Subcutaneous adipose tissue (tissue), 4 donors: ENCODE results near the gene DCAF6. TPM values are rescaled to one million over a fixed set of nuclear protein-coding genes. Genes with fewer than 3 reads are reported as not detected.

ENCODE experiments used
- CTCF ChIP-seq: fragments of 450-650 bp; IDR thresholded peaks from one replicate; pipeline ENCODE4 v1.5.1; 2016; ENCODE audit warnings: low read depth, mild to moderate bottlenecking, control low read depth, antibody characterized with exemption, moderate library complexity
- total RNA-seq, 4 donors: library from RNA; depleted of rRNA; stranded (reverse); fragments of >200 nt; gene quantifications; one replicate each; pipeline ENCODE4 v1.1.0, GENCODE V29; 2016

The DCAF6 gene
- total RNA-seq, 4 donors from 2014 or later: 94.4 to 116 (median 99.8) TPM

GRCh38 chr1:168031198-168031597 lies 94.7 kb downstream of the DCAF6 start:
- no peak for TF ChIP-seq CTCF

GRCh38 chr1:168031627-168032026 lies 95.1 kb downstream of the DCAF6 start:
- no peak for TF ChIP-seq CTCF

GRCh38 chr1:168032029-168032428 lies 95.5 kb downstream of the DCAF6 start:
- no peak for TF ChIP-seq CTCF

- no peak for TF ChIP-seq CTCF
These were observed 98.9 kb downstream of the DCAF6 start for GRCh38 chr1:168035345-168035744.

- TF ChIP-seq CTCF: no peak
These were observed 105.9 kb downstream of the DCAF6 start for GRCh38 chr1:168042362-168042761.

- no peak for TF ChIP-seq CTCF
These were observed 108.8 kb downstream of the DCAF6 start for GRCh38 chr1:168045311-168045710.

- TF ChIP-seq CTCF: no peak
These were observed 113.8 kb downstream of the DCAF6 start for GRCh38 chr1:168050307-168050706.

GRCh38 chr1:168050880-168051279 lies 114.4 kb downstream of the DCAF6 start:
- TF ChIP-seq CTCF: no peak
